Activated CD4-positive, alpha-beta T cell treated with anti-CD3 and anti-CD28 coated beads, Interleukin-2, amount 10 ng/mL, durations not matched to agents 24 days and 14 days (primary cell): ENCODE measurements around the gene IL18R1. TPM values are rescaled to one million over a fixed set of nuclear protein-coding genes. Genes with fewer than 3 reads are reported as not detected.

ENCODE experiments used
- DNase-seq: peaks from one replicate; pipeline ENCODE4 v3.0.0; 2022
- H3K27ac Mint-ChIP-seq: one replicate; pipeline ENCODE4 v1.8.0; 2022; ENCODE audit warnings: mild to moderate bottlenecking, mixed read lengths
- H3K27me3 Mint-ChIP-seq: one replicate; pipeline ENCODE4 v1.8.0; 2022; ENCODE audit warnings: mixed read lengths
- H3K36me3 Mint-ChIP-seq: one replicate; pipeline ENCODE4 v1.8.0; 2022; ENCODE audit warnings: low read depth, mild to moderate bottlenecking, mixed read lengths
- H3K4me1 Mint-ChIP-seq: one replicate; pipeline ENCODE4 v1.8.0; 2021; ENCODE audit warnings: mixed read lengths
- H3K4me3 Mint-ChIP-seq: one replicate; pipeline ENCODE4 v1.8.0; 2022; ENCODE audit warnings: mild to moderate bottlenecking, moderate library complexity, mixed read lengths
- H3K9me3 Mint-ChIP-seq: one replicate; pipeline ENCODE4 v1.8.0; 2021; ENCODE audit warnings: mixed read lengths
- intact Hi-C: fragments of 100-400 bp; cut with micrococcal nuclease; formaldehyde crosslinking; loops from one replicate; pipeline ENCODE4 v1.15.1; 2023
- total RNA-seq: library from RNA; stranded (reverse); gene quantifications from 2 replicates; pipeline ENCODE4 v1.2.3, GENCODE V29; 2022

The IL18R1 gene
- total RNA-seq, 1 donor from 2014 or later: 50.2 TPM

DNA sequence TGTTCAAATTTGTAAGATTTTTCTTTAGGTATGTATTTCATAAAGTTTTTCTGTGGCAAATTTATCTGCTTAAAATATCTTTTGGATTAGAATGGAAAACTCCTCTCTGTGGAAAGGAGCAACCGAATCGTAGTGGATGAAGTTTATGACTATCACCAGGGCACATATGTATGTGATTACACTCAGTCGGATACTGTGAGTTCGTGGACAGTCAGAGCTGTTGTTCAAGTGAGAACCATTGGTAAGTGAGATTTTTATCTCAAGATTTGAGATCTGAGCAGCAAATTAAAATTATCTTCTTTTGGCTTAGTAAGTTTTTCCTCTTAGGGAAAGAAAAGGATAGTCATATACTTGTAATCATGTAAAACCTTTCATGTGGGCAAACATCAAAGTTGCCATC is 81.5 kb downstream of the IL18R1 start:
- H3K27me3 Mint-ChIP-seq: no peaks in the 10 kb centered on the region
- H3K36me3 Mint-ChIP-seq: peaks cover 39% of the 10 kb centered on the region
- H3K4me1 Mint-ChIP-seq: peaks cover 31% of the 10 kb centered on the region
- intact Hi-C loops: loop anchor here (1.0 to 10.0 kb wide), 4 partner anchors 70 to 732 kb away; no protein-coding TSS in a partner anchor
- H3K27ac Mint-ChIP-seq: peak overlapping the region; percentile 96
- no peak for DNase-seq
- H3K4me3 Mint-ChIP-seq: peak overlapping the region; percentile 68
- peaks cover 3% of the 10 kb centered on the region for H3K9me3 Mint-ChIP-seq

DNA sequence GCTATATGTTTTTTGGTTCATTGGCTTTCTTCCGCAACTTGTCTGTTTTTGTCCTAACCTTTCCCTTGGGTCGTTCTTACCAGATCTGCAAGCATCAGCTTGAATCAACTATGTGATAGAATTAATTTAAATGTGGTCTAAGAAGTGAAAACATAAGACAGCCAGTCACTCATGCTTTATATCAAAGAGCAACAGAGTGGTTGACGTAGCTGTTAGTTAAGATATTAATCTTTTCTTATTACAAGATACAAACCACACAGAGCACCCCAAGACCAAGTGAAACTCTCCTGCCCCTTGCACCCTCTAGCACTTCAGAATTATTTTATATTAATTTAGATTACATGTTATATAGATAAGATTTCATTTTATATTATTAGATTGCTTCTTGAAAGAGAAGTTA is 82.5 kb downstream of the IL18R1 start:
- Mint-ChIP-seq H3K4me1 (peaks cover 31% of the 10 kb centered on the region), H3K36me3 (peaks cover 35% of the 10 kb centered on the region), H3K27me3 (no peaks in the 10 kb centered on the region), H3K4me3 (no peak overlapping the region), H3K9me3 (no peaks in the 10 kb centered on the region), H3K27ac (no peak overlapping the region)
- no peak for DNase-seq
- intact Hi-C loops: loop anchor here (5.0 to 10.0 kb wide), 2 partner anchors 356 to 733 kb away; no protein-coding TSS in a partner anchor

DNA sequence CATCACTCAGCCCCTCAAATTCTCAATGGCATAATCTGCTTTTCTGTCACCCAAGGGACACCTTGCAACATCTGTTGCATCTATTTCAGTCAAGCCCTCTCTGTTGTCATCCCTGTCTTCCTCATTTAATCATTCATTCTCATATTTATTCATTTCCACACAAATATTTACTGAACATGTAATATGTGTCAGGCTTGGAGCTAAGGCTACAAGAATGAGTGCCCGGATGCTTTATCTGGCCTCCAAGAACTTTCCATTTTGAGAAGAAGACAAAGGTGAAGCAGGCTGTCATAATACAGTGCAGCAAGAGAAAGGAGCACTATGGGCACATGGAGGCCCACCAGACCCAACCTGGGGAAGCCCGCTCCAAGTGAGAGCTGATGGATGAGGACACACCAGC is 83.0 kb downstream of the IL18R1 start:
- intact Hi-C loops: loop anchor here (5.0 to 10.0 kb wide), 2 partner anchors 356 to 734 kb away; no protein-coding TSS in a partner anchor
- Mint-ChIP-seq H3K9me3 (no peaks in the 10 kb centered on the region), H3K27me3 (no peaks in the 10 kb centered on the region), H3K4me3 (no peak overlapping the region), H3K27ac (no peak overlapping the region), H3K36me3 (peaks cover 34% of the 10 kb centered on the region), H3K4me1 (peaks cover 34% of the 10 kb centered on the region)
- peak; percentile 50 for DNase-seq

DNA sequence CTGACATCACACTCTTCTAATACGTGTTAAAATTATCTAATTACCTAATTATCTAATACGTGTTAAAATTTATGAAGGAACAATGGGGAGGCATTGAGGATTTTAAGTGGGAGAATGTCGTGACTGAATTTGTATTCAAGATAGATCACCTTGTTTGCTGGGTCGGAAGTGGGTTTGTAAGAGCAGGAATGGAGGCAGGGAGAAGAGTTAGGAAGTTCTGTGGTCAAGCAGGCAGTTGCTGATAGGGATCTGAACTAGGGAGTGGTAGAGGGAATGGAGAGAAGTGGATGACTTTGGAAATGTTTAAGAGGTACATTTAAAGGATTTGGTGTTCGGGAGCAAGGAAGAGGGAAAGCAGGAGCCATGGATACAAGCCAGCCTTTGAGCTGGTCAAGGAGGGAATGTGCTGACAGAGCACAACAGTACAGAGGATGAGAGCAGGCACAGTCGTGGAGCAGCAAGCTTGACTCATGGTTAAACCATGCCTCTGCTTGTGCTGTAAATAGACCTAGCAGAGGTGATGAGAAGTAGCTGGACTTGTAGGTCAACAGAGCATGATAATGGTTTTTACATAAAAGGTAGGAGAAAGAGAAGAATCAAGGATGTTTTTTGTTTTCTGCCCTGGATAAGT is 83.6 kb downstream of the IL18R1 start:
- H3K4me1 Mint-ChIP-seq: peaks cover 30% of the 10 kb centered on the region
- DNase-seq: peak; percentile 47
- H3K4me3 Mint-ChIP-seq: no peak overlapping the region
- no peaks in the 10 kb centered on the region for H3K9me3 Mint-ChIP-seq
- no peaks in the 10 kb centered on the region for H3K27me3 Mint-ChIP-seq
- intact Hi-C loops: loop anchor here (5.0 to 10.0 kb wide), 2 partner anchors 357 to 734 kb away; no protein-coding TSS in a partner anchor
- peaks cover 31% of the 10 kb centered on the region for H3K36me3 Mint-ChIP-seq
- no peak overlapping the region for H3K27ac Mint-ChIP-seq

DNA sequence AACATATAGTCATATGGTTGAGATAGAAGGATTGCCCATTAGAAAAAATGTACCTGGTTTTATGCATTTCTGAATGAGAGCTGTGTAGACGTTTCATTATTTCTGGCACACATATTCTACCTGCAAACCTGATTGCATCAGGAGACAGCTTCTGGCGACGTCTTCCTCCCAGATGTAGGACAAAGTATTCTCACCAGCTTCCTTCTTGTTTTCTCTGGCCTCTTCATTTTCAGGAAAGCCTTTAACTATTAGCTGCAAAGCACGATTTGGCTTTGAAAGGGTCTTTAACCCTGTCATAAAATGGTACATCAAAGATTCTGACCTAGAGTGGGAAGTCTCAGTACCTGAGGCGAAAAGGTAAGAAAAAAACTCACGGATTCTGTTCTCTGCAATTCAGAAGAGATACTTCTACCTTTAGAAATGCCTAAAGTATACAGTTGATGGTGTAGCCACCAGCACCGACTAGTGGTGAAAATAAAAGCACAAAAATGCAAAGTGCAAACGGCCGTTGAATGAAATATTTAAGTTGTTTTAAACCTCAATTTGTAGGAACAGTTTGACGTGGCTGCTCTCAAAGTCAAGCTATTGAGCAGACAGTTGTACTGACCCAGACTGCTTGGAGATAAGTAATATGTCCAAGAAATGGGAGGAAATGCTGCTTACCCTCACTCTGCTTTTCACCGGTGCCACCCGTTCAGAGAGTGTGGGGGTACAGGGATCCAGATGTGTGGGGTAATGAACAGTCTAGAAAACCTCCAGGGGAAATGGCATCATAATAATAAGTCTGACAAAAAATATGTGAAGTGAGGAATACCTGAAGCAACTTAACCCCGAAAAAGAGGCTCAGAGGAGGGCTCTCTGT is 87.6 kb downstream of the IL18R1 start:
- peak overlapping the region; percentile 72 for H3K27ac Mint-ChIP-seq
- H3K27me3 Mint-ChIP-seq: no peaks in the 10 kb centered on the region
- peaks cover 40% of the 10 kb centered on the region for H3K36me3 Mint-ChIP-seq
- DNase-seq: peak; percentile 86
- peaks cover 8% of the 10 kb centered on the region for H3K4me1 Mint-ChIP-seq
- H3K4me3 Mint-ChIP-seq: peak overlapping the region; percentile 73
- intact Hi-C loops: loop anchor here (1.0 to 2.0 kb wide), 4 partner anchors 87 to 423 kb away; no protein-coding TSS in a partner anchor
- no peaks in the 10 kb centered on the region for H3K9me3 Mint-ChIP-seq

DNA sequence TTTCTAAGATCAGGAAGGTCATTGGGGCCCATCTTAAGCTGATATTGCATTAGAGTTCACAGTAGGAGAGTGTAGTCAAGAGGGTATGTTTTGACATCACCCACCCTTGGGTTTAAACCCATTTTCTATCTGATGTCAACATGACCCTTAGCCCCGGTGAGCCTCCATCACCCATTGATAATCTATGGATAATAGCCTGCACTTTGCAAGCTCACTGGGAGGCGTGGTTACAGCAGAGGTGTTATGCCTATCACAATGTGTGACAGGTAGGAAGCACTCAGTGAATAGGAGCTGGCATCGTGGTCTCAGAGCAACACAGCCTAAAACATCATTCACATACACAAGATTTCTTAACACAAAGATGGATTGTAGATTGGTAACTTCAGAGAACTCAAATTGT is 88.6 kb downstream of the IL18R1 start:
- intact Hi-C loops: no loop called here
- Mint-ChIP-seq H3K36me3 (peaks cover 40% of the 10 kb centered on the region), H3K27ac (no peak overlapping the region), H3K4me3 (no peak overlapping the region), H3K27me3 (no peaks in the 10 kb centered on the region), H3K9me3 (no peaks in the 10 kb centered on the region), H3K4me1 (peaks cover 9% of the 10 kb centered on the region)
- peak; percentile 54 for DNase-seq

DNA sequence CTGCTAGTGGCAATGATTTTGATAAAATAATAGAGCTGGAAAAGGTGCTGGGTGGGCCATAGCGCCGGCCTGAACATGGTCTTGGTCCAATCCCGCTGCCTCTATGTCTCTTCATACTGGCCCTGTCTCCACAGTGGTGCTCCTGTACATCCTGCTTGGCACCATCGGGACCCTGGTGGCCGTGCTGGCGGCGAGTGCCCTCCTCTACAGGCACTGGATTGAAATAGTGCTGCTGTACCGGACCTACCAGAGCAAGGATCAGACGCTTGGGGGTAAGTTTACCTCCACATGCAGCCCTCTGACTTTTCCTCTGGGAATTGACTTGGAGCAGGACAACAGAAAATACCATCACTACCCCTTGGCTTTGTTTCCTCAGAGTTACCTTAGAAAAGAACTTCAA is 91.3 kb downstream of the IL18R1 start:
- Mint-ChIP-seq H3K27ac (no peak overlapping the region), H3K36me3 (peaks cover 48% of the 10 kb centered on the region), H3K9me3 (no peaks in the 10 kb centered on the region), H3K4me3 (no peak overlapping the region), H3K4me1 (peaks cover 11% of the 10 kb centered on the region), H3K27me3 (no peaks in the 10 kb centered on the region)
- intact Hi-C loops: no loop called here
- peak; percentile 40 for DNase-seq

Other genes starting within 250 kb of the IL18R1 start
- gene IL1R1, start 213.1 kb upstream of the IL18R1 start, total RNA-seq: 1.7 and 2.2 TPM in 2 replicates
- 0.09 and 0.12 TPM in 2 replicates for gene IL1RL2, start 168.8 kb upstream of the IL18R1 start, total RNA-seq
- gene IL1RL1, start 44.2 kb upstream of the IL18R1 start, total RNA-seq: 0.54 and 0.84 TPM in 2 replicates
- 15.0 and 16.9 TPM in 2 replicates for gene IL18RAP, start 67.4 kb downstream of the IL18R1 start, total RNA-seq
- gene SLC9A4, start 117.4 kb downstream of the IL18R1 start, total RNA-seq: 0.07 and 0.12 TPM in 2 replicates